ENCODE data around the gene LGALS7. TPM values are rescaled to one million over a fixed set of nuclear protein-coding genes. Genes with fewer than 3 reads are reported as not detected.
A peak's percentile ranks its signal among the peaks of the same experiment; 100 is the strongest.

LGALS7 gene
- total RNA-seq, 4 donors from 2014 or later, result not detected

- Histone ChIP-seq H3K27ac (peak overlapping the region in 2 of 4 donors; percentile 55 to 62), H3K4me3 (no peak overlapping the region), H3K27me3 (no peaks in the 10 kb centered on the region), H3K4me1 (peaks cover 0 to 70% (median 10%) of the 10 kb centered on the region in 4 donors), H3K36me3 (peaks cover 4 to 71% (median 21%) of the 10 kb centered on the region in 3 donors), H3K9me3 (no peaks in the 10 kb centered on the region)
- DNase-seq (ENCODE audit: low spot score in 2 of 2), result peak in 1 of 2 donors; percentile 54
- 62 to 66% methylated on average over 17 of the region's 17 CpGs for WGBS, 2 donors
- no peak for TF ChIP-seq EP300 (IDR thresholded peaks at IDR 0.05)
- TF ChIP-seq, protein P1, sequence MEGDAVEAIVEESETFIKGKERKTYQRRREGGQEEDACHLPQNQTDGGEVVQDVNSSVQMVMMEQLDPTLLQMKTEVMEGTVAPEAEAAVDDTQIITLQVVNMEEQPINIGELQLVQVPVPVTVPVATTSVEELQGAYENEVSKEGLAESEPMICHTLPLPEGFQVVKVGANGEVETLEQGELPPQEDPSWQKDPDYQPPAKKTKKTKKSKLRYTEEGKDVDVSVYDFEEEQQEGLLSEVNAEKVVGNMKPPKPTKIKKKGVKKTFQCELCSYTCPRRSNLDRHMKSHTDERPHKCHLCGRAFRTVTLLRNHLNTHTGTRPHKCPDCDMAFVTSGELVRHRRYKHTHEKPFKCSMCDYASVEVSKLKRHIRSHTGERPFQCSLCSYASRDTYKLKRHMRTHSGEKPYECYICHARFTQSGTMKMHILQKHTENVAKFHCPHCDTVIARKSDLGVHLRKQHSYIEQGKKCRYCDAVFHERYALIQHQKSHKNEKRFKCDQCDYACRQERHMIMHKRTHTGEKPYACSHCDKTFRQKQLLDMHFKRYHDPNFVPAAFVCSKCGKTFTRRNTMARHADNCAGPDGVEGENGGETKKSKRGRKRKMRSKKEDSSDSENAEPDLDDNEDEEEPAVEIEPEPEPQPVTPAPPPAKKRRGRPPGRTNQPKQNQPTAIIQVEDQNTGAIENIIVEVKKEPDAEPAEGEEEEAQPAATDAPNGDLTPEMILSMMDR (IDR thresholded peaks at IDR 0.05), result peak; percentile 75 to 88 (median 80)
- no peak for TF ChIP-seq POLR2A (IDR thresholded peaks at IDR 0.05)
Observed at GRCh38 chr19:38729653-38730469, 43.5 kb downstream of the LGALS7 start.

GRCh38 chr19:38728752-38729541 is 44.4 kb downstream of the LGALS7 start:
- H3K4me1 ChIP-seq, result peaks cover 0 to 75% (median 7%) of the 10 kb centered on the region in 4 donors
- no peaks in the 10 kb centered on the region for H3K27me3 ChIP-seq
- peak overlapping the region in 2 of 4 donors; percentile 55 to 62 for H3K27ac ChIP-seq
- no peak overlapping the region for H3K4me3 ChIP-seq
- H3K36me3 ChIP-seq, result peaks cover 4 to 80% (median 27%) of the 10 kb centered on the region in 3 donors
- WGBS, 2 donors, result 66 to 83% methylated on average over 19 to 21 of the region's 37 CpGs
- no peak for TF ChIP-seq EP300 (IDR thresholded peaks at IDR 0.05)
- TF ChIP-seq, protein P1 (IDR thresholded peaks at IDR 0.05), result no peak
- TF ChIP-seq POLR2A (IDR thresholded peaks at IDR 0.05), result no peak
- no peak for DNase-seq (ENCODE audit: low spot score in 2 of 2)
- H3K9me3 ChIP-seq, result no peaks in the 10 kb centered on the region

DNA sequence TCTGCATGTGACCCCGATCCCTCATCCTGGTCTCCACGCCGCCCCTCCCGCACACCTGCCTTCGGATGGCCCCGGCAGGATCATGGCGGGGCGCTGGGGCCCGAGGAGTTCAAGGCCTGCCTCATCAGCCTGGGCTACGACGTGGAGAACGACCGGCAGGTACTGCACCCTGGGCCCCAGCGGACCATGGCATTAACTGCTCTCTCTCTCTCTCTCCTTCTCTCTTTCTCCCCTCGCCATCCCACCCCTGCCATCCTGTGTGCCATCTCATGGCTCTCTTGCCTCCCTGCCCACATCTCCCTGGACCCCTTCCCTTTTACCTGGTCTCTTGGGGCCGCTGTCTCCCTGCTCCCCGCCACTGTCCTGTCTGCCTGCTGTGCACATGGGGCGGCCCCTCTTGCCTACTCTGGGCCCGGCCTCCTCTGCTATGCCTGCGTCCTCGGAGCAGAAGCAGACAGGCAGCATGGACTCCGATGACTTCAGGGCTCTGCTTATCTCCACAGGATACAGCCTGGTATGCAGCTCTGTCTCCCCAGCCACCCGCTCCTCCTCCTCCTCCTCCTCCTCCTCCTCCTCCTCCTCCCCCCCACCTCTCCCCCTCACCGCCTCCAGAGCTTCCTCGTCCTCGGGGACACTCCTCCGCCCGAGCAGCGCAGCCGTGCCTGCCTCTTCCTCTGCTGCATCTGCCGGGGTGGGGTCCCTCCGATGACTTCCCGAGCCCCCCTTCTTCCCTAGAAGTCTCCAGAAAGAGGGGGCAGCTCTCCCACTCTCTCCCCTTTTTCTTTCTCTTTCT is 45.3 kb downstream of the LGALS7 start:
- H3K4me3 ChIP-seq, result no peak overlapping the region
- H3K27ac ChIP-seq, result peak overlapping the region in 2 of 4 donors; percentile 55 to 66
- H3K36me3 ChIP-seq, result peaks cover 7 to 89% (median 35%) of the 10 kb centered on the region in 3 donors
- peaks cover 0 to 77% (median 8%) of the 10 kb centered on the region in 4 donors for H3K4me1 ChIP-seq
- WGBS, 2 donors, result 67 to 74% methylated on average over 33 of the region's 33 CpGs
- no peaks in the 10 kb centered on the region for H3K27me3 ChIP-seq
- no peak for DNase-seq (ENCODE audit: low spot score in 2 of 2)
- no peaks in the 10 kb centered on the region for H3K9me3 ChIP-seq
- TF ChIP-seq, protein P1 (IDR thresholded peaks at IDR 0.05), result no peak
- TF ChIP-seq EP300 (IDR thresholded peaks at IDR 0.05) (no peak), POLR2A (IDR thresholded peaks at IDR 0.05) (no peak)

GRCh38 chr19:38727306-38727867 is 45.9 kb downstream of the LGALS7 start:
- H3K9me3 ChIP-seq, result no peaks in the 10 kb centered on the region
- peaks cover 7 to 95% (median 41%) of the 10 kb centered on the region in 3 donors for H3K36me3 ChIP-seq
- WGBS, 2 donors, result 82 to 87% methylated on average over 13 to 16 of the region's 17 CpGs
- H3K4me1 ChIP-seq, result peaks cover 3 to 79% (median 15%) of the 10 kb centered on the region in 4 donors
- DNase-seq (ENCODE audit: low spot score in 2 of 2), result no peak
- H3K4me3 ChIP-seq, result no peak overlapping the region
- TF ChIP-seq, protein P1 (IDR thresholded peaks at IDR 0.05), result no peak
- TF ChIP-seq POLR2A (IDR thresholded peaks at IDR 0.05) (no peak), EP300 (IDR thresholded peaks at IDR 0.05) (no peak)
- H3K27me3 ChIP-seq, result no peaks in the 10 kb centered on the region
- H3K27ac ChIP-seq, result peak overlapping the region in 2 of 4 donors; percentile 26 to 66

Measured in tibial nerve (tissue), 4 donors.